ENCODE measurements around the gene LIMK2.
"Not testable (repeated sequence)": the region's sequence is repeated elsewhere in the genome, so short reads cannot be mapped to it uniquely, and the experiment has no call there.

The LIMK2 gene

DNA sequence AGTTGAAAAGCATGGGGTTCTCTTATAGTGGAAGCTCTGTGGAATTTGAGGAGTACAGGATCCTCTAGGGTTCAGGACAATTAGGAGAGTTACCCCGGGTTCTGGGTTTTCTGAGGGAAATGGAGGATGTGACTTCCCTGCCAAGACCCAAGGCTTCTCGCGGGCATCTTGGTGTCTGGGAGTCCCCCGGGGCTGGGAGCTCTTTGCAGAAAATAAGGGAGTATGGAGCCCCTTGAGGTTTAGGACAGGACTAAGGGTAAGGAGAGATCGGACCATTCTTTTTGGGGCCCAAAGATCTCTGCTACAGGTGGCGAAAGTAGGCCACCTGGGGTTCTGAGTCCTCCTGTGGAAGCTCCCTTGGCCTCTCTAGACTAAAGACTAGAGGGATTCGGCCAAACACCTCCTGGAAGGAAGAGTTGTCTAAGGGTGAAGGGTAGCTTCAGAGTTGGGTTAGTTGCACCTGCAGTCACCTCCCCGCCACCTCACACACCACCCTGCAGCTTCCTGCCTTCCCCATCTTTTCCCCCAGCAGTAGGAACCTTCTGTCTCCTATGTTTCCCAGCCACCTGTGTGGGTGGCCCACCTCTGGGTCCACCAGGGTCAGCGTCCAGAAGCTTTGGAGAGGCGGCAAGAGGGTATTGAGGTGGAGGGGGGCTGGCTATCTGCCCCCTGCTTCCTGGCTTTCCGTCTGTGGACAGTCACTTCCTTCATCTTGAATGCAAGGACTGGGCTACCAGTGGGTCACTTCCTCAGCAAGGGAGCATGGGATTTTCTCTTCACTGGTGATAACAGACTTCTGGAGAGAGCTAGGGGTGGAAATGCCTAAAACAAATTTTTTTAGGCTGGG is 908 bp downstream of the LIMK2 start:
- DNase-seq, result no peak

- DNase-seq, result no peak
Observed at GRCh38 chr22:31215018-31215535, 3.0 kb downstream of the LIMK2 start.

- no peak for DNase-seq
Observed at GRCh38 chr22:31218565-31219262, 6.6 kb downstream of the LIMK2 start.

DNA sequence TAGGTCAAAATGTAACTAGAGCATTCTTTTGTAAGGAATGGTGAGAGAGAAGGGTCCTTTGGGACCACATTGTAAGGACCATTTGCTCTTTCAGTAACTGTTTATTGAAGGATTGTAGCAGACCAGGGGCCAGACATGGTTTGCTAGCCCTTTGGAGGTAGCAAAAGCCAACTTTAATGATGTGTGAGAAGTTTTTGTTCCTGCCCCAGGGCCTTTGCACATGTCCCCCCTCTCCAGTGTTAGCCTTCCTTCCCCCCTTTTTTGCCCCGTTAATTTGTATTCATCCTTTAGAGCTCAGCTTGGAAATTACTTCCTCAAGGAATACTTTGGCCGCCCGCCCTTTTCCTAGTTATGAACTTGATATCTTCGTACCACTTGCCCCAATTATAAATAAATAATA is 9.0 kb downstream of the LIMK2 start:
- no peak for DNase-seq

DNA sequence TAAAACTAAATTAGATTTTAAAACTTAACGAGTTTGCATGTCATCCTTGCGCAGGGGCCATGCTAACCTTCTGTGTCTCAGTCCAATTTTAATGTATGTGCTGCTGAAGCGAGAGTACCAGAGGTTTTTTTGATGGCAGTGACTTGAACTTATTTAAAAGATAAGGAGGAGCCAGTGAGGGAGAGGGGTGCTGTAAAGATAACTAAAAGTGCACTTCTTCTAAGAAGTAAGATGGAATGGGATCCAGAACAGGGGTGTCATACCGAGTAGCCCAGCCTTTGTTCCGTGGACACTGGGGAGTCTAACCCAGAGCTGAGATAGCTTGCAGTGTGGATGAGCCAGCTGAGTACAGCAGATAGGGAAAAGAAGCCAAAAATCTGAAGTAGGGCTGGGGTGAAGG is 10.6 kb downstream of the LIMK2 start:
- no peak for DNase-seq

- no peak for DNase-seq
Observed at GRCh38 chr22:31223786-31224191, 11.7 kb downstream of the LIMK2 start.

DNA sequence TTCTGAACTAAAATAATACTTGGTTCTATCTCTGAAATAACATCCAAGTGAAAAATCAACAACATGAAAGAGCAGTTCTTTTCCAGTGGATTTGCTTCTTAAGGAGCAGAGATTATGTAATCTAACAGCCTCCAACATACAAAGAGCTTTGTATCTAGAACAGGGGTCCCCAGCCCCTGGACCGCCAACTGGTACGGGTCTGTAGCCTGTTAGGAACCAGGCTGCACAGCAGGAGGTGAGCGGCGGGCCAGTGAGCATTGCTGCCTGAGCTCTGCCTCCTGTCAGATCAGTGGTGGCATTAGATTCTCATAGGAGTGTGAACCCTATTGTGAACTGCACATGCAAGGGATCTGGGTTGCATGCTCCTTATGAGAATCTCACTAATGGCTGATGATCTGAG is 12.6 kb downstream of the LIMK2 start:
- DNase-seq, result not testable (repeated sequence)

- no peak for DNase-seq
Observed at GRCh38 chr22:31227186-31227585, 15.1 kb downstream of the LIMK2 start.

GRCh38 chr22:31229402-31230079 is 17.4 kb downstream of the LIMK2 start:
- no peak for DNase-seq

DNA sequence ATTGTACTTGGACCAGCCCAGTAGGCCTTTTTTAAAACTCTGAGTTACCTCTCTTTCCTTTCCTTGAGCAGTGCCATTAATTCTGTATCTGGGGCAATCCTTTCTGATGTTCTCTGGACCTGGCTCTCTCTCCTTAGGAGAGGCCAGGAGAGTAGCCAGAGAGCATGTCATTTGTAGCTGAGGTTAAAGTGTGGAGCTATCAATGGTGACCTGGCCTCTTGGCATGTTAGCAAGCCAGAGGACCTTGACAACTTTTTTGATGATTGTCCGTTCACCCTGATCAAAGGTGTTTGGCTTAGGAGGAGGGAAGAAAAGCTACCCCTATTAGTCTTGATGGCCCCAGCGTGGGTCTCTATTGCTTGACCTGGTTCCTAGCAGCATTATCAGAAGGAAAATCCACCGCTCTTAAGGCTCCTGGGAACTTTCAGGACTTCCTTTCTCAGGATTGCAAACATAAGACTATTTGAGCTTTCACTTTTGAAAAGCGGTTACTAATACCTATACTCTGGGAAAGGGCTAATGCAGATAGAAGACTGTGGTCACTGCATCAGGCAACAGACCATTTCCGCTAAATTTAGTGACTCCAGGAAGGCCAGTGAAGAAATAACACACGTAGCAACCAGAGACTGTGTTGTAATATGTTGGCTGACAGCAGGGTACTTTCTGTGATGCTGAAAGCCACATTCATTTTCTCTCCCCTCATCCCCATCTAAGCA is 18.2 kb downstream of the LIMK2 start:
- DNase-seq, result no peak

- peak; percentile 39 for DNase-seq
Observed at GRCh38 chr22:31230871-31231621, 18.9 kb downstream of the LIMK2 start.

DNA sequence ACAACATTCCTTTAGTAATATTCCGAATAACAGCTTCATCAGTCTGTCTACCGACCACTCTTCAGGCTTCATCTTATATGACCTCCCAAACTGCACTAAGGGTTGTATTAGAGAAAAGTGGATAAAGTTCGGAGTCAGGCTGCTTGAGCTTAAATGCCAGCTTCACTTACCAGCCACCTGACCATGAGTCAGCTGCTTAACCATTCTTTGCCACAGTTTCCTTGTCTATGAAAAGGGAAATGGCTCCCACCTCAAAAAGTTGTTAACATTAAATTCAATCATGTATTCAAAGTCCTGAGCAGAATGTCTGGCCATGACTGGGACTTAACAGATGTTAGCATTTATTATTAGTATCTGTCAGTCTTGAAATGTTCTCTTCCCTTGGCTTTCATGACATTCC is 20.9 kb downstream of the LIMK2 start:
- no peak for DNase-seq

- no peak for DNase-seq
Observed at GRCh38 chr22:31235081-31235480, 23.0 kb downstream of the LIMK2 start.

- DNase-seq, result not testable (repeated sequence)
Observed at GRCh38 chr22:31236044-31236443, 23.9 kb downstream of the LIMK2 start.

- no peak for DNase-seq
Observed at GRCh38 chr22:31238057-31238456, 26.0 kb downstream of the LIMK2 start.

- no peak for DNase-seq
Observed at GRCh38 chr22:31239771-31240370, 27.8 kb downstream of the LIMK2 start.

DNA sequence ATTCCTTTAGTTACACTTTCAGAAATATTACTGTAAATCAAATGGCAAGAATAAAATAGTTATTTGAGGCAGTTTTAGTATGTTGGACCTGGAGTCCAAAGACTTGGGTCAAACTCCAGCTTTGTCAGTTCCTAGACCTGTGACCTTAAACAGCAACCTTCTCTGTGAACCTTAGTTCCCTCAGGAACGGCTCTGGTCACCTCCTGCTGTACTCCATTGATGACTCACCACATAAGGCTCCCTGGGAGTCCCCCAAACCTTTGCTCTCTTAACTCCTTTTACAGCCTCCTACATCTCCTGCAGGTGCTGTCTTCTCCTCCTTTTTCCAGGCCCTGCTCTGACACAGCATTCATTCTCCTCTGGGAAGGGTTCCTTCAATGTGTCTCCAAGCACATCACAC is 29.1 kb downstream of the LIMK2 start:
- DNase-seq, result no peak

GRCh38 chr22:31241936-31242335 is 29.8 kb downstream of the LIMK2 start:
- DNase-seq, result no peak

- no peak for DNase-seq
Observed at GRCh38 chr22:31243339-31244045, 31.4 kb downstream of the LIMK2 start.

- DNase-seq, result no peak
Observed at GRCh38 chr22:31244046-31244942, 32.2 kb downstream of the LIMK2 start.

All from activated CD4-positive, alpha-beta T cell treated with anti-CD3 and anti-CD28 coated beads for 1 hour (primary cell).